ENCODE data around the gene COG8. TPM values are rescaled to one million over a fixed set of nuclear protein-coding genes. Genes with fewer than 3 reads are reported as not detected.

COG8 gene, protein sequence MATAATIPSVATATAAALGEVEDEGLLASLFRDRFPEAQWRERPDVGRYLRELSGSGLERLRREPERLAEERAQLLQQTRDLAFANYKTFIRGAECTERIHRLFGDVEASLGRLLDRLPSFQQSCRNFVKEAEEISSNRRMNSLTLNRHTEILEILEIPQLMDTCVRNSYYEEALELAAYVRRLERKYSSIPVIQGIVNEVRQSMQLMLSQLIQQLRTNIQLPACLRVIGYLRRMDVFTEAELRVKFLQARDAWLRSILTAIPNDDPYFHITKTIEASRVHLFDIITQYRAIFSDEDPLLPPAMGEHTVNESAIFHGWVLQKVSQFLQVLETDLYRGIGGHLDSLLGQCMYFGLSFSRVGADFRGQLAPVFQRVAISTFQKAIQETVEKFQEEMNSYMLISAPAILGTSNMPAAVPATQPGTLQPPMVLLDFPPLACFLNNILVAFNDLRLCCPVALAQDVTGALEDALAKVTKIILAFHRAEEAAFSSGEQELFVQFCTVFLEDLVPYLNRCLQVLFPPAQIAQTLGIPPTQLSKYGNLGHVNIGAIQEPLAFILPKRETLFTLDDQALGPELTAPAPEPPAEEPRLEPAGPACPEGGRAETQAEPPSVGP
- polyA plus RNA-seq (2013, experiment 1 of 4), result 46.5 TPM
- 53.4 TPM for polyA plus RNA-seq (2013, experiment 2 of 4)
- 39.8 TPM for polyA plus RNA-seq (2013, experiment 3 of 4)
- 44.5 TPM for polyA plus RNA-seq (2013, experiment 4 of 4)

DNA sequence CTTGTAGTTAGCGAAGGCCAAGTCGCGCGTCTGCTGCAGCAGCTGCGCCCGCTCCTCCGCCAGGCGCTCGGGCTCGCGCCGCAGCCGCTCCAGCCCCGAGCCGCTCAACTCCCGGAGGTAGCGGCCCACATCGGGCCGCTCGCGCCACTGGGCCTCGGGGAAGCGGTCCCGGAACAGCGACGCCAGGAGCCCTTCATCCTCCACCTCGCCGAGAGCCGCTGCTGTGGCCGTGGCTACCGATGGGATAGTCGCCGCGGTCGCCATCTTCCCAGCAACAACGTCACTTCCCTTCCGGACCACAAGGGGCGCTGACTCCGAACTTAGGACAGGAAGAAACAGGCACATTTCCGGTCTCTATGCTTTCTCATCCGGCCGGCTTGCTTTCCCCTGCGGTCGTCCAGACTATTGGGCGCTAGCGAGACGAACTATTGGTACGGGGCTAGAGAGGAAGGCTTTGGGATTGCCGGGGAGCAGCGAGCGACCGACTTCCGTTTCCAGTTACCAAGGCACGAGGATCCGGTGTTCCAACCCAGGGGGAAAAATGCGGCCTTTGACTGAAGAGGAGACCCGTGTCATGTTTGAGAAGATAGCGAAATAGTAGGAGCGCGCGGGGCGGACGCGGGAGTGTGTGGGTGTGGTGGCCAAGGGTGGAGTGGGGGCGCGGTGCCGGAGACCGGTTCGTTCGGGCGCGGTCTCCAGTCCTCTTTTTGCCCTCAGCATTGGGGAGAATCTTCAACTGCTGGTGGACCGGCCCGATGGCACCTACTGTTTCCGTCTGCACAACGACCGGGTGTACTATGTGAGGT is at the start of gene COG8, which contains the start of gene NIP7:
Gene COG8, minus strand, starts transcription at position 276 of the 806 bp plus-strand sequence. Its CDS starts 12 bp downstream, at position 264.
Gene NIP7, plus strand, starts transcription at position 484 of the 806 bp plus-strand sequence. Its CDS starts 58 bp downstream, at position 542.
- peak within 1 kb of the TSS; percentile 97 for H3K4me3 ChIP-seq (ENCODE audit: insufficient read depth, low read depth, low read length)
- H3K36me3 ChIP-seq (ENCODE audit: control insufficient read depth, insufficient read depth, low read length), result peaks cover 40% of the 10 kb centered on the region
- WGBS, 2 experiments, result 1% methylated on average over 77 of the region's 77 CpGs
- H3K9me3 ChIP-seq (ENCODE audit: control insufficient read depth, low read length), result no peaks in the 10 kb centered on the region
- peak within 1 kb of the TSS; percentile 58 for H3K27ac ChIP-seq (ENCODE audit: insufficient read depth, low read depth, low read length, poor library complexity, severe bottlenecking)
- H3K27me3 ChIP-seq (ENCODE audit: control insufficient read depth, insufficient read depth, low read length, poor library complexity, severe bottlenecking), result no peaks in the 10 kb centered on the region
- H3K4me1 ChIP-seq (ENCODE audit: control insufficient read depth, insufficient read depth, low read length), result peaks cover 11% of the 10 kb centered on the region

DNA sequence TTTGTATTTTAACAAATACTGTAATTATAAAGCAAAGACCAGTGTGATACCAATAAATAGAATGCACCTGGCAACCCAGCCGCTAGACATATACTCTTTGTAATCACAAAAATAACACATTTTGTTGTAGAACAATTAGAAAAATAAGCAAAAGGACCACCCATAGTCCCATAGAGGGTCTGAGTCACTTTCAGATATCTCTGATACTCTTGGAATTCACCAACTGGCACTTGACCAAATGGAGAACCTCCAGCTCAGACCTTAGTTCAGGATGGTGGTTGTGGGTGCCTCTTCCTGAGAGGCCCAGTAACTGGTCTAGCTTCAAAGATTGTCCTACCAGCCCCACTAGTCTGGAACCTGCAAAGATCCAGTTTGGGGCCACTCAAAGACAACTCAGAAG is 47.2 kb upstream of the COG8 start:
- Histone ChIP-seq H3K4me3 (ENCODE audit: insufficient read depth, low read depth, low read length) (no peak overlapping the region), H3K27ac (ENCODE audit: insufficient read depth, low read depth, low read length, poor library complexity, severe bottlenecking) (no peak overlapping the region), H3K27me3 (ENCODE audit: control insufficient read depth, insufficient read depth, low read length, poor library complexity, severe bottlenecking) (no peaks in the 10 kb centered on the region), H3K9me3 (ENCODE audit: control insufficient read depth, low read length) (no peaks in the 10 kb centered on the region), H3K36me3 (ENCODE audit: control insufficient read depth, insufficient read depth, low read length) (peaks cover 9% of the 10 kb centered on the region), H3K4me1 (ENCODE audit: control insufficient read depth, insufficient read depth, low read length) (peaks cover 4% of the 10 kb centered on the region)
- WGBS, 2 experiments, result 94% methylated on average over 1 of the region's 1 CpG; no CpG with 5 or more reads in 1 of the 2 experiments

DNA sequence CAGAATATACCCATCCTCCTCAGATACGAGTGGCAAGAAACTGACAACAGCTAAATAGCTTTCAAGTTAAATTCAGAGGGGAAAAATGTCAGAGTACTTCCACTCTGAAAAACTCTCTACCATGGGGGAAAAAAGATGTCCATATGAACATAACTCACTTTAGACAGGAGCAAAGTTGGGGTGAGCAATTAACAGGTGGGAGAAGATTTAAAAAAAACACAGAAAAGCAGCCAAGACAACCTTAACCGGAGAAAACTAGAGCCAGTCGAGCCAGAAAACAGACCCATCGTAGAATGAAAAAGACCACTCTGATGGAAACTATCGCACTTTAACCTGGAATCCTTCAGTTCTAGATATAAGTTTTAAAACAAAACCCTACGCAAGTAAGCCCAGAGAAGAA is 45.6 kb upstream of the COG8 start:
- H3K4me1 ChIP-seq (ENCODE audit: control insufficient read depth, insufficient read depth, low read length), result peaks cover 4% of the 10 kb centered on the region
- peaks cover 9% of the 10 kb centered on the region for H3K36me3 ChIP-seq (ENCODE audit: control insufficient read depth, insufficient read depth, low read length)
- no peaks in the 10 kb centered on the region for H3K9me3 ChIP-seq (ENCODE audit: control insufficient read depth, low read length)
- H3K4me3 ChIP-seq (ENCODE audit: insufficient read depth, low read depth, low read length), result peak overlapping the region; percentile 77
- WGBS, 2 experiments, result 21 to 29% methylated on average over 6 of the region's 6 CpGs
- H3K27ac ChIP-seq (ENCODE audit: insufficient read depth, low read depth, low read length, poor library complexity, severe bottlenecking), result no peak overlapping the region
- no peaks in the 10 kb centered on the region for H3K27me3 ChIP-seq (ENCODE audit: control insufficient read depth, insufficient read depth, low read length, poor library complexity, severe bottlenecking)

DNA sequence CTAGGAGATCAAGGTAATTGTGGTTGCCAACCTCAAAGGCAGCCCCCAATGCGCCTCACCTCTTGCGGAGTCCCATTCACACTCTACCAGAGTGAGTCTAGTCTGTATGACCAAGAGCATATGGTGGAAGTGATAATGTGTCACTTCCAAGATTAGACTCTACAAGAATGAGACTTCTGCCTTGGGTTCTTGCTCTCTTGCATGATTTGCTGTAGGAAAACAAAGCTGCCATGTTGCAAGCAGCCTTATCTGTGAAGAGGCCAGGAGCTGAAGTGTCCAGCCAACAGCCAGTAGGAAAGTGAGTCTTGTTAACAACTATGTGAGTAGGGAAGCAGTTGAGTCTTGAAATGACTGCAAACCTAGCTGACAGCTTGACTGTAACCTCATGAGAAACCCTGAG is 43.1 kb upstream of the COG8 start:
- 94 to 100% methylated on average over 2 of the region's 2 CpGs for WGBS, 2 experiments
- Histone ChIP-seq H3K27me3 (ENCODE audit: control insufficient read depth, insufficient read depth, low read length, poor library complexity, severe bottlenecking) (no peaks in the 10 kb centered on the region), H3K4me1 (ENCODE audit: control insufficient read depth, insufficient read depth, low read length) (peaks cover 4% of the 10 kb centered on the region), H3K9me3 (ENCODE audit: control insufficient read depth, low read length) (no peaks in the 10 kb centered on the region), H3K27ac (ENCODE audit: insufficient read depth, low read depth, low read length, poor library complexity, severe bottlenecking) (no peak overlapping the region), H3K36me3 (ENCODE audit: control insufficient read depth, insufficient read depth, low read length) (peaks cover 24% of the 10 kb centered on the region), H3K4me3 (ENCODE audit: insufficient read depth, low read depth, low read length) (no peak overlapping the region)

DNA sequence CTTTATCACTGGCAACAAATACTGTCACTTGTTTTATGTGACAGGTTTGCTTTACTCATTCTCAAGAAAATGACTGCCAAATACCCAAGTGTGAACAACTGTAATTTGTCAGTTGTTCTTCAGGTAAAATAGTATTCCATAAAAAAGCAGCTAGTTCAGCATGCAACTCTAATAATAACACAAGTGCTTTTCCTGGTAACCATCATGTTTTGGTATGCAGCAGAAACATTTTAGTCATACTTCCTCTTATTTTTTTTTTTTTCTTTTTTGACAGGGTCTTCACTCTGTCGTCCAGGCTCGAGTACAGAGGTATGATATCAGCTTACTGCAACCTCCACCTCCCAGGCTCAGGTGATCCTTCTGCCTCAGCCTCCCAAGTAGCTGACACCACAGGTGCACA is 41.9 kb upstream of the COG8 start:
- Histone ChIP-seq H3K36me3 (ENCODE audit: control insufficient read depth, insufficient read depth, low read length) (peaks cover 24% of the 10 kb centered on the region), H3K4me3 (ENCODE audit: insufficient read depth, low read depth, low read length) (no peak overlapping the region), H3K27ac (ENCODE audit: insufficient read depth, low read depth, low read length, poor library complexity, severe bottlenecking) (no peak overlapping the region), H3K4me1 (ENCODE audit: control insufficient read depth, insufficient read depth, low read length) (peaks cover 4% of the 10 kb centered on the region), H3K27me3 (ENCODE audit: control insufficient read depth, insufficient read depth, low read length, poor library complexity, severe bottlenecking) (no peaks in the 10 kb centered on the region), H3K9me3 (ENCODE audit: control insufficient read depth, low read length) (no peaks in the 10 kb centered on the region)
- 88 to 95% methylated on average over 2 of the region's 2 CpGs for WGBS, 2 experiments

DNA sequence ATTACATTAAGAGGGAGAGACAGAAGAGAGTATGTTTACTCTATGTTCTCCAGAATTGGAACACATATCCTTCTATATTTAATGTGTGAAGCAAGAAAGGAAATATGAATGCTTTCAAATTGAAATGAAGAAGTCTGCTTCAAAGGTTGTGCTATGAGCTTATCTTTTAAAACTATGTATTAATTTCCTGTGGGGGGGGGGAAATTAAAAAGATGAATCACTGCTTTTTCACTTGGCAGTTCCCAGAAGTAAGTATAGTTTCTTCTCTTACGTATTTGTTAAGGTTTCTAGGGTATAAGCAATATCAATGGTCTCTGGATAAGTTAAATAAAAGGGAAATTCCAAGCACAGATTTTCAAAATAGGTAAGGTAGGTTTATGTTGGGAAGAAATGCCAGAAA is 39.4 kb upstream of the COG8 start:
- Histone ChIP-seq H3K9me3 (ENCODE audit: control insufficient read depth, low read length) (no peaks in the 10 kb centered on the region), H3K4me1 (ENCODE audit: control insufficient read depth, insufficient read depth, low read length) (no peaks in the 10 kb centered on the region), H3K27ac (ENCODE audit: insufficient read depth, low read depth, low read length, poor library complexity, severe bottlenecking) (no peak overlapping the region), H3K4me3 (ENCODE audit: insufficient read depth, low read depth, low read length) (no peak overlapping the region), H3K36me3 (ENCODE audit: control insufficient read depth, insufficient read depth, low read length) (peaks cover 26% of the 10 kb centered on the region), H3K27me3 (ENCODE audit: control insufficient read depth, insufficient read depth, low read length, poor library complexity, severe bottlenecking) (no peaks in the 10 kb centered on the region)
- 92 to 100% methylated on average over 1 of the region's 1 CpG for WGBS, 2 experiments

DNA sequence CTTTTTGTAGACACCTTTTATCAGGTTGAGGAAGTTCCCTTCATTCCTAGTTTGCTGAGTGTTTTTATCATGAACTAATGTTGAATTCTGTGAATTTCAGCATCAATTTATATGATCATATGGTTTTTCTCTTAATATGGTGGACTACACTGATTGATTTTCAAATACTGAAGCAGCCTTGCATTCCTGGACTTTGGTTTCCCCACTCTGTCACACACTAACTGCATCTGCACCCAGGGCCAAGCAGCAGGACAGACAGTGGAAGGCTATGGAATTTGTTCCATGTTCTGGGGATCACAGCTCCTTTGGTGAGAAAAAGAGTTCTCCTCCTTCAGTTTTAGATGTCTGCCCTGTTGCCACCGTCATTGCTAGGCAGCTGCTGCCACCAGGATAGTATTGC is 38.7 kb upstream of the COG8 start:
- H3K4me3 ChIP-seq (ENCODE audit: insufficient read depth, low read depth, low read length), result no peak overlapping the region
- H3K27ac ChIP-seq (ENCODE audit: insufficient read depth, low read depth, low read length, poor library complexity, severe bottlenecking), result no peak overlapping the region
- no peaks in the 10 kb centered on the region for H3K9me3 ChIP-seq (ENCODE audit: control insufficient read depth, low read length)
- H3K27me3 ChIP-seq (ENCODE audit: control insufficient read depth, insufficient read depth, low read length, poor library complexity, severe bottlenecking), result no peaks in the 10 kb centered on the region
- peaks cover 29% of the 10 kb centered on the region for H3K36me3 ChIP-seq (ENCODE audit: control insufficient read depth, insufficient read depth, low read length)
- no peaks in the 10 kb centered on the region for H3K4me1 ChIP-seq (ENCODE audit: control insufficient read depth, insufficient read depth, low read length)
- WGBS, 2 experiments, result 89 to 100% methylated on average over 1 of the region's 1 CpG

DNA sequence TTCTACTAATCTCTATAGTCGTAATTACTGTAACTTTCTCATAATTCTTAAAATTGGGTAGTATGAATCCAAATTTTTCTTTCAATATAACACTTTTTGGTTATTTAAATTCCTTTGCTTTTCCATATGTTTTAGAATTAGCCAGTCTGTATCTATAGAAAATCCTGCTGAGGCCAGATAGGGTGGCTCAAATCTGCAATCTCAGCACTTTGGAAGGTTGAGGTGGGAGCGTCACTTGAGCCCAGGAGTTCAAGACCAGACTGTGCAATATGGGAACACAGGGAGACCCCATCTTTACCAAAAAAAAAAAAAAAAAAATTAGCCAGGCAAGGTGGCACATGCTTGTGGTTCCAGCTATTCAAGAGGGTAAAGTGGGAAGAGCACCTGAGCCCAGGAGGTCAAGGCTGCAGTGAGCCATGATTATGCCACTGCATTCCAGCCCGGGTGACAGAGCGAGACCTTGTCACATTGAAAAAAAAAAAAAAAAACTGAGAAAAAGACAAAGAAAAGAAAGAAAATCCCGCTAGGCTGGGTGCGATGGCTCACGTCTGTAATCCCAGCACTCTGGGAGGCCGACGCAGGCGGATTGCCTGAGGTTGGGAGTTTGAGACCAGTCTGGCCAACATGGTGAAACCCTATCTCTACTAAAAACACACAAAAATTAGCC is 37.2 kb upstream of the COG8 start:
- Histone ChIP-seq H3K9me3 (ENCODE audit: control insufficient read depth, low read length) (no peaks in the 10 kb centered on the region), H3K27me3 (ENCODE audit: control insufficient read depth, insufficient read depth, low read length, poor library complexity, severe bottlenecking) (no peaks in the 10 kb centered on the region), H3K4me1 (ENCODE audit: control insufficient read depth, insufficient read depth, low read length) (no peaks in the 10 kb centered on the region), H3K4me3 (ENCODE audit: insufficient read depth, low read depth, low read length) (no peak overlapping the region), H3K27ac (ENCODE audit: insufficient read depth, low read depth, low read length, poor library complexity, severe bottlenecking) (no peak overlapping the region), H3K36me3 (ENCODE audit: control insufficient read depth, insufficient read depth, low read length) (peaks cover 30% of the 10 kb centered on the region)
- 91 to 95% methylated on average over 9 to 10 of the region's 10 CpGs for WGBS, 2 experiments

DNA sequence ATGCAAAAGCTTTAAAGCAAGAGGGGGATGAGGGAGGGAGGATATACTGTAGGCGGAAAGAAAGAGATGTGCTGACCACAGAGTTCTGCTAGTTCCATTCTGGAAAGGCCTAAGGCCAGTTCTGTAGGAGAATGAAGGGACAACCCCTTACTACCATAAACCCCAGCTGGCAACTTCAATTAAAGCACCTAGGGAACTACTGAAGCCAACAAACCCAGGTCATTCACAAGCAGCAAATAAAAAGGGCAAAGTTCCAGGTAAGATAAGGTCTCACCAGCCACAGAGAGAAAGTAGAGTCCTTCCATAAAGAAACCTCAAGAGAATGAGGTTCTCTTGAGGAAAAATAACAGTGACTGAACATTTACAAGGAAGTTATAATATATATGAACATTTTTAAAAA is 33.7 kb upstream of the COG8 start:
- Histone ChIP-seq H3K27ac (ENCODE audit: insufficient read depth, low read depth, low read length, poor library complexity, severe bottlenecking) (no peak overlapping the region), H3K4me3 (ENCODE audit: insufficient read depth, low read depth, low read length) (no peak overlapping the region), H3K27me3 (ENCODE audit: control insufficient read depth, insufficient read depth, low read length, poor library complexity, severe bottlenecking) (no peaks in the 10 kb centered on the region), H3K36me3 (ENCODE audit: control insufficient read depth, insufficient read depth, low read length) (peaks cover 38% of the 10 kb centered on the region), H3K9me3 (ENCODE audit: control insufficient read depth, low read length) (no peaks in the 10 kb centered on the region), H3K4me1 (ENCODE audit: control insufficient read depth, insufficient read depth, low read length) (no peaks in the 10 kb centered on the region)
- 93 to 100% methylated on average over 1 of the region's 1 CpG for WGBS, 2 experiments

Data from ectodermal cell (in vitro differentiated cells).